ENCODE results near the gene THBS2.

DNA sequence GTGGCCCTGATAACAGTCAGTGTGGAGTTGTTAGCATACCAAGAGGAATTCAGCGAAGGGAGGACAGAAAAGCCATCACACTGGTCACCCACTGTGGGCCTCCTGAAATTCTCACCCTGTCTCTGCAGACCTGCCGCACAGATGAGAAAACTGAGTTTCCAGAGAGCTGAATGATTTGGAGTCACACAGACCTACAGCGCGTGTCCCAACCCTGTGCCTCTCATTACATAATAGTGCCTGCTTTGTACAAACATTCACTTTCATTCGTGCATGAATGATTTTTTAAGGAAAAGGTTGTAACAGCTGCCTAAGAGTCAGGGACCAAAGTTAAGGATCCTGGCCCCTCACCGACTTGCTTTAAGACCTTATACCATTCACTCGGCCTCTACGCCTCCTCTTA lies 62.7 kb downstream of the THBS2 start:
- TF ChIP-seq, protein P1, sequence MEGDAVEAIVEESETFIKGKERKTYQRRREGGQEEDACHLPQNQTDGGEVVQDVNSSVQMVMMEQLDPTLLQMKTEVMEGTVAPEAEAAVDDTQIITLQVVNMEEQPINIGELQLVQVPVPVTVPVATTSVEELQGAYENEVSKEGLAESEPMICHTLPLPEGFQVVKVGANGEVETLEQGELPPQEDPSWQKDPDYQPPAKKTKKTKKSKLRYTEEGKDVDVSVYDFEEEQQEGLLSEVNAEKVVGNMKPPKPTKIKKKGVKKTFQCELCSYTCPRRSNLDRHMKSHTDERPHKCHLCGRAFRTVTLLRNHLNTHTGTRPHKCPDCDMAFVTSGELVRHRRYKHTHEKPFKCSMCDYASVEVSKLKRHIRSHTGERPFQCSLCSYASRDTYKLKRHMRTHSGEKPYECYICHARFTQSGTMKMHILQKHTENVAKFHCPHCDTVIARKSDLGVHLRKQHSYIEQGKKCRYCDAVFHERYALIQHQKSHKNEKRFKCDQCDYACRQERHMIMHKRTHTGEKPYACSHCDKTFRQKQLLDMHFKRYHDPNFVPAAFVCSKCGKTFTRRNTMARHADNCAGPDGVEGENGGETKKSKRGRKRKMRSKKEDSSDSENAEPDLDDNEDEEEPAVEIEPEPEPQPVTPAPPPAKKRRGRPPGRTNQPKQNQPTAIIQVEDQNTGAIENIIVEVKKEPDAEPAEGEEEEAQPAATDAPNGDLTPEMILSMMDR (IDR thresholded peaks at IDR 0.05), result no peak
- no peak for TF ChIP-seq POLR2A (IDR thresholded peaks at IDR 0.05)

All from Peyer's patch (tissue), 4 donors.